Measurements from ENCODE around the gene ZNF444.

ZNF444 gene

DNA sequence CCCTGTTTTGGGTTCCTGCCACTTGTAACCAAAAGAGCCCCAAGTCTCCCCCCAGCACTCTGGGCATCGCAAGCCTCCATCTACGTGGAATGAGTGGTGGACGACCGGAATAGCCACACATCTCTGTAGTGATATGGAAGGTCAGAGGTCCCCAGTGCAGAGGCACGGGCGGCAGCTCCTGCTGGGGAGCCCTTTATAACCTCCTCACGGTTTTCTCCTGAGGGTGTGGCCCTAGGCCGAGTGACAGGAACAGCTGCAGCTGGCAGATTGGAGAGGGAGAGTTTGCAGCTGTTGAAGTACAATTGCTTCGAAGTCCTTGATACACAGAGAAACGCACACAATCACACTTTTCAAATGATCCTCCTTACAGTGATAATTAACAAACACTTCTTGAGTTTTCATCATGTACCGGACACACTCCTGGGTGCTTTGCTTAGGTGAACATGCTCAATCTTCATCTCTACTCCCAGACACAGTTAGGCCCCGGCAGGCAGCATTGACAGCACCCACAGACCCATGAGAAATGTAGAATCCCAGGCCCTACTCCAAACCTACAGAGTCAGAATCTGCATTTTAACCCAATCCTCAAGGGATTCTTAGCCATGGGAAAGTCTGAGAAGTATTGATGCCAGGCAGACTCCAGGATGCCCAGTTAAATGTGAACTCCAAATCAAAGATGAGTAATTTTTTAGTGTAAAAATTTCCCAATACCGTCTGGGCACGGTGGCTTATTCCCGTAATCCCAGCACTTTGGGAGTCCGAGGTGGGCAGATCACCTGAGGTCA is 15.1 kb upstream of the ZNF444 start:
- ATAC-seq (no peak), DNase-seq (no peak)
- Mint-ChIP-seq H3K4me1 (peaks cover 8% of the 10 kb centered on the region), H3K4me3 (no peak overlapping the region), H3K36me3 (ENCODE audit: low read depth) (no peaks in the 10 kb centered on the region), H3K9me3 (no peaks in the 10 kb centered on the region), H3K27ac (no peak overlapping the region), H3K27me3 (no peaks in the 10 kb centered on the region)

DNA sequence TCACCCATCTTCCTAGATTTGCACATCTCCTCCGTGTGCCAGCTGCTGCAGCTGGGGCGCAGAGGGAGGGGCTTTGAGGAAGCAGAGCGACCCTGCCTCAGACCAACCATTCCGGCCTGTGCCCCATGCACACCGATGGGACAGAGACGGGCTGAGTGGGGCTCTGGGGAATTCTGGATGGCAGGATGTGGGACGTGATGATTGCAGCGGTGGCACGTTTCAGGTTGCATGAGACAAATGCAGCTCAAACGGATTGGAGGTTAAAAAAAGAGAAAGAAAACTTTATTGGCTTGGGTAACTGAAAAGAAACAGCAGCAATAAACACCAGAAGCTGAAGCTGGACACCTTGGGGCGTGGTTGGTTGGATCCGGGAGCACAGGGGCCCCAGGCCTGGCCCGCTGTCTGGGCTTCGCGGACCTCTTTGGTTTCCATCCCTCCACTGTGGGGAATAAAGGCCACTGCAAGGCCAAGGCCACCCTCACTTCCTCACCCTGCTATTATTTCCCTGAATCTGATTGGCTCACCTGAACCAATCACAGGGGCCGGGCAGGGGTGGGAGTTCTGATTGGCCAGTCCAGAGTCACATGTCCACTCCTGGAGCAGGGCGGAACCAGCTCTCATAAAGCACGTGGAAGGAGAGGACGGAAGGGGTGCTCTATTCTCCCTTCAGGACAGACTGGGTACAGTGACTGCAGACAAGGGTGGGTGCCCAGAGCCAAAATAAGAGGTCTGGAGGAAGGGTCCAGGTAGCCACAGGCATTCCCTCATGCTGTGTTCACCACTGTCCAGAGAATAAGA is 13.9 kb upstream of the ZNF444 start:
- Mint-ChIP-seq H3K27ac (no peak overlapping the region), H3K27me3 (no peaks in the 10 kb centered on the region), H3K4me3 (no peak overlapping the region), H3K9me3 (no peaks in the 10 kb centered on the region), H3K36me3 (ENCODE audit: low read depth) (no peaks in the 10 kb centered on the region), H3K4me1 (peaks cover 2% of the 10 kb centered on the region)
- DNase-seq (no peak), ATAC-seq (no peak)

DNA sequence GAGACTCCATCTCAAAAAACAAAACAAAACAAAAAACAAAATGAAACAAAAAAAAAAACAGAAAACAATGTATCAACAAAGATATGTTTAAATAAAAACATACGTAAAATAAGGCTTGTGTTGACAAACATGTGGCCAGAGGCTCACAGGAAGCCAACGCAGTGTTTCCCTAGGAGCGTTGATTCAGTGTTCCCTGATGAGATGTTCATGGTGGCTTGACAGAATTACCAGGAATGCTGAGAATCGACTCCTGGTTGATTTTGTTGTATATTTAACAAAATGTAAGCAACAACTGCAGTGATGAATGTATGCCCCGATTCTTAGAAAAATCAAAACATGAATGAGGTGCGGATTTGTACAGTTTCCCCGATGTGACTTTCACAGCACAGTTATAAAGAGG is 11.1 kb upstream of the ZNF444 start:
- no peak for ATAC-seq
- no peaks in the 10 kb centered on the region for H3K27me3 Mint-ChIP-seq
- peaks cover 3% of the 10 kb centered on the region for H3K4me1 Mint-ChIP-seq
- H3K27ac Mint-ChIP-seq, result no peak overlapping the region
- no peak for DNase-seq
- H3K36me3 Mint-ChIP-seq (ENCODE audit: low read depth), result no peaks in the 10 kb centered on the region
- H3K4me3 Mint-ChIP-seq, result no peak overlapping the region
- H3K9me3 Mint-ChIP-seq, result no peaks in the 10 kb centered on the region

DNA sequence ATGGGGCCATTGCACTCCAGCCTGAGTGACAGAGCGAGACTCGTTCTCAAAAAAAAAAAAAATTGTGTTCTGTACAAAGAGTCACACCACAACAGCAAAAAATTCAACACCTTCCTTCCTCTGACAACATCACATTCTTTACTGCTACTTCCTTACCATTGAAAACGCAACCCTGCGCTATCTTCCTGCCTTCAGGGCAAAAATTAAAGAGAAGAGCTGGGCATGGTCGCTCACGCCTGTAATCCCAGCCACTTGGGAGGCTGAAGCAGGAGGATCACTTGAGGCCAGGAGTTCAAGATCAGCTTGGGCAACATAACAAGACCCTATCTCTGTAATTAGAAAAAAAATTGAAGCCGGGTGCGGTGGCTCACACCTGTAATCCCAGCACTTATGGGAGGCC is 9.4 kb upstream of the ZNF444 start:
- ATAC-seq (no peak), DNase-seq (no peak)
- Mint-ChIP-seq H3K4me1 (peaks cover 3% of the 10 kb centered on the region), H3K36me3 (ENCODE audit: low read depth) (no peaks in the 10 kb centered on the region), H3K4me3 (no peak overlapping the region), H3K27ac (peak overlapping the region; percentile 13), H3K9me3 (no peaks in the 10 kb centered on the region), H3K27me3 (no peaks in the 10 kb centered on the region)

DNA sequence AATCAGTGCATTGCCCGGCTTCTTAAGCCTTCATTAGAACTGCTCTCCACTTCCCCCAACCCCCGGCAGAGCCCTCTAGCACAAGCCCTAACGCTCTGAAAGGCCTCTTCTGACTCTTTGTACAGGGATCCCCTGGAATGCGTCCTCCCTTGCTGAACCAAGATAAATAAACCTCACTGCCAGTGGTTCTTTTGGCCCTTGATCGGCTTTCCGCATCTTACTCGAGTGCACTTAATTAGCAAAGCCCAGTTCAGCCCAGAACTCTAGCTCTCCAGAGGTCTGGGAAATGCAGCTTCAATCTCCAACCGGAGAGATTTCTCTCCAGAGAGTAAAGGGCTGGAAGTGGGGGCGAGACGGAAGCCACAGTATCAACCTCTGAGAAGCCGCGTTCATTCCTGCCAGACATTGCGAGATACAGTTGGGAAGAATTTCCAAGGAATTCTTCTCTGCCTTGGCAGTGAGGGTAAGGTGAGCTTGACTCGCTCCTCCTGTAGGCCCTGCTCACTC is 8.7 kb upstream of the ZNF444 start:
- DNase-seq, result no peak
- H3K9me3 Mint-ChIP-seq, result no peaks in the 10 kb centered on the region
- no peak overlapping the region for H3K27ac Mint-ChIP-seq
- no peak overlapping the region for H3K4me3 Mint-ChIP-seq
- H3K27me3 Mint-ChIP-seq, result no peaks in the 10 kb centered on the region
- no peak for ATAC-seq
- peaks cover 3% of the 10 kb centered on the region for H3K4me1 Mint-ChIP-seq
- no peaks in the 10 kb centered on the region for H3K36me3 Mint-ChIP-seq (ENCODE audit: low read depth)

DNA sequence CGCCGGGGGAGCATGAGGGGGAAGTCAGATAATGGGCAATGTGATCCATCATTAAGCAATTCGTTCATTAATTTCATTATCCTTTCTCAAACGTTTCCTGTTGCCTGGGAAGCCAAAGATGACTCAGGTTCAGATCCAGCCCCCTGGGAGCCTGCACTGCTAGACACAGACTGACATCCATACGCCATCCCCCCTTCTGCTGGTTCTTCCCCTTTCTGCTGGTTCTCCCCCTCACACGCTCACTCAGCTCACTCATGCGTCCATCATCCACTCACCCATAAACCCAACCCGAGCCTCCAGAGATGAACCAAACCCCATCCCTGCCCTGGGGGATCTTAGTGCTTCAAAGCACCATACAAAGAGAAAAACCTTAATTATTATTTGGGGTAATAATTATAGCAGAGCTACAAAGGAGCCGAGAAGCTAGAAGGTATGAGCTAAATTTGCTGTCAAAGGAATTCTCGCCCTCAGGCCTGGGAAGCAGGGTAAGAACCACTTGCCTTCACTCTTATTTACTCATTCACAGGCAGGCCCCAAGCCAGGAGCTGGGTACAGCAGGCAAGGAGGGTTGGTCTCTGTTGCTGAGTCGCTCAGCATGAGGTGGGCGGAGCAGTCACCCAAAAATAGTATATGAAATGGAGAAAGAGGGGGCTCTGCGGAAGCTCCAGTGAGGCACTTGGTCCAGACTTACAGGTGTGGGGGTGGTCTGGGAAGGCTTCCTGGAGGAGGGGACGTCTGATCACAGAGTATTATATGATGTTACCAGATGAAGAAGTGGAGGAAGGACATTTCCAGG is 7.0 kb upstream of the ZNF444 start:
- DNase-seq, result no peak
- Mint-ChIP-seq H3K27ac (no peak overlapping the region), H3K36me3 (ENCODE audit: low read depth) (no peaks in the 10 kb centered on the region), H3K4me1 (peaks cover 3% of the 10 kb centered on the region), H3K27me3 (no peaks in the 10 kb centered on the region), H3K9me3 (no peaks in the 10 kb centered on the region), H3K4me3 (no peak overlapping the region)
- peak; percentile 33 for ATAC-seq

DNA sequence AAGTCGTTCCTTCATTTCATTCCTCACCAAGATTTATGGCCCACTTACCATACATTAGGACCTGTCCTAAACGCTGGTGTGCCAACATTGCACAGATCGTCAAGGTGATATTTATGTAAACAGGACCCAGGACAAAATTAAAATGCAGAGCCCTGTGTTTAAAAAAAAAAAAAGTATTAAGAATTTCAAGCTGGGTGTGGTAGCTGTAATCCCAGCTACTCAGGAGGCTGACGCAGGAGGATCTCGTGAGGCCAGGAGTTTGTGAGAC is 6.5 kb upstream of the ZNF444 start:
- H3K4me1 Mint-ChIP-seq, result peaks cover 6% of the 10 kb centered on the region
- ATAC-seq, result no peak
- no peaks in the 10 kb centered on the region for H3K27me3 Mint-ChIP-seq
- no peak overlapping the region for H3K27ac Mint-ChIP-seq
- no peak for DNase-seq
- no peaks in the 10 kb centered on the region for H3K9me3 Mint-ChIP-seq
- H3K4me3 Mint-ChIP-seq, result no peak overlapping the region
- no peaks in the 10 kb centered on the region for H3K36me3 Mint-ChIP-seq (ENCODE audit: low read depth)

DNA sequence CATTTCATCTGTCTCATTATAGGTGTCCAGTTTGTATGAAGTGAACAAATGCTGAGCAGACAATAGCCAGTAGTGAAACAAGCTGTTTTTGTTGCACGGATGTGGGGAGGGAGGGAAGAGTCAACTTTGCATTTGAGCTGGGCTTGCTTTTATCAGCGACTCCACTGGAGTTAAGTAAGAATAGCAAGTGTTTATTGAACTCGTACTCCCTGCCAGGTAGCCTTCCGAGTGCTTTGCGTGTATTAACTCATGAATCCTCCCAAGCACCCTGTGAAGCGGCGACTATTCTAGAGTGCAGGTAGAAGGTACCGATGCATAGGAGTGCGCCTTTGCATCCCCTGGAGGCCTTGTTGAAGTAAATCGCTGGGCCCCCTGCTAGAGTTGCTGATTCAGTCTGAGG is 4.7 kb upstream of the ZNF444 start:
- no peaks in the 10 kb centered on the region for H3K9me3 Mint-ChIP-seq
- no peak overlapping the region for H3K27ac Mint-ChIP-seq
- DNase-seq, result no peak
- ATAC-seq, result no peak
- H3K4me1 Mint-ChIP-seq, result peaks cover 19% of the 10 kb centered on the region
- no peak overlapping the region for H3K4me3 Mint-ChIP-seq
- H3K27me3 Mint-ChIP-seq, result no peaks in the 10 kb centered on the region
- no peaks in the 10 kb centered on the region for H3K36me3 Mint-ChIP-seq (ENCODE audit: low read depth)

DNA sequence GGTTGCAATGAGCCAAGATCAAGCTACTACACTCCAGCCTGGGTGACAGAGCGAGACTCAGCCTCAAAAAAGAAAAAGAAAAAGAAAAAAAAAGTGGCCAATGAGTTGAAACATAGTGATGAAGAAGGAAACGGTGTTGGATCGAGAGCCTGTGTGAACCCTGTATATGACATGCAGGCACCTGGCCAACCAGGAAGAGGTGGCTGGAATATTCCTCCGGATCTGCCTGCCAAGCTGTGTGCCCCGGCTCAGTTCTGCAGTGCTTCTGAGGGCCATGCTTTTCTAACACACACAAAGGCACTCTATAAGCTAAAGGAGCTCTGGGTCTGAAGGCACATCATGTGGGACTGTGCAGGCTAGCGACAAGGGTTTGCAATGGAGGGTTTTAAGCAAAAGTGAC is 3.7 kb upstream of the ZNF444 start:
- Mint-ChIP-seq H3K4me3 (no peak overlapping the region), H3K27ac (no peak overlapping the region)
- no peak for DNase-seq

DNA sequence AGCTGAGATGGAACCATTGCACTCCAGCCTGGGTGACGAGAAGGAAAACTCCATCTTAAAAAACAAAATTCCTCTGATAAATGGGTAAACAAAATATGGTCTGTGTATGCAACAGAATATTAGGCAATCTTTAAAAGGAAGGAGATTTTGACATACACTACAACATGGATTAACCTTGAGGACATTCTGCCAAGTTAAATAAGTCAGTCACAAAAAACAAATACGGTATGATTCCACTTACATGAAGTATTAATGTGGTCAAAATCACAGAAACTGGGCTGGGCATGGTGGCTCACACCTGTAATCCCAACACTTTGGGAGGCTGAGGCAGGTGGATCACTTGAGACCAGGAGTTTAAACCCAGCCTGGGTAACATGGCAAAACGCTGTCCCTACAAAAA is 3.0 kb upstream of the ZNF444 start:
- no peak for ATAC-seq
- DNase-seq, result no peak
- no peaks in the 10 kb centered on the region for H3K27me3 Mint-ChIP-seq
- H3K4me1 Mint-ChIP-seq, result peaks cover 30% of the 10 kb centered on the region
- H3K4me3 Mint-ChIP-seq, result no peak overlapping the region
- H3K9me3 Mint-ChIP-seq, result no peaks in the 10 kb centered on the region
- H3K36me3 Mint-ChIP-seq (ENCODE audit: low read depth), result no peaks in the 10 kb centered on the region
- H3K27ac Mint-ChIP-seq, result no peak overlapping the region

More for the DNA sequence above, 3.7 kb upstream of the ZNF444 start:
- peaks cover 26% of the 10 kb centered on the region for H3K4me1 Mint-ChIP-seq
- H3K9me3 Mint-ChIP-seq, result no peaks in the 10 kb centered on the region
- ATAC-seq, result no peak
- H3K27me3 Mint-ChIP-seq, result no peaks in the 10 kb centered on the region
- H3K36me3 Mint-ChIP-seq (ENCODE audit: low read depth), result no peaks in the 10 kb centered on the region

DNA sequence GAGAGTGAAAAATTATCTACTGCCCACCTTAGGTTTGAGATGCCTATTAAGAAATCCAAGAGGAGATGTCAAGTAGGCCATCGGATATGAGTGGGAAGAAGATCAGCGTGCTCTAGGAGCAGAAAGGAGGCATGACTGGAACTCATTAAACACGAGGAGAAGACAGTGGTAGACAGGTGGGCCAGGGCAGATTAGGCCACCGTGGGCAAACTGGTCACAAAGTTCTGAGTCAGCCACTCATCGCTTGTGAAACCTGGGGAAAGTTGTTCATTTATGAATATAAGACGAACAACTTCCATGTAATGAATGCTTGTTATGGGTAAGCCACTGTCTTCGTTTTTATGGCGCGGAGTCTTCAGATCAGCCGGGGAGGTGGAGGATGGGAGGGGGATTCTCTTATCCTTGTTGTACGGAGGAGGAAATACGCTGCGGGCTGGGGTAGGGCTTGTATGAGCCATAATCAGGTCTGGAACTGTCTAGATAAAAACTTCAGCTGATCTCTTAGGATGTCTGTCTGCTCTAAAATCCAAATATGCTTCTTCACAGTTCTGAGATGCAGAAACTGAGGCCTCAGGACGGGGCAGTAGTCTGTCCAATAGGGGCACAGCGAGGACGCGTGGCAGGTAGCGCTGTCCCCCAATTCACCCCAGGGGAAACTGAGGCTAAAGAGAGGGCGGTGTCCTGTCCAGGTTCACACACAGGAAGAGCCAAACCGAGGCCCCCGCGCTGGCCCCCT is 1.1 kb upstream of the ZNF444 start:
- H3K27ac Mint-ChIP-seq, result peak overlapping the region; percentile 98
- H3K36me3 Mint-ChIP-seq (ENCODE audit: low read depth), result no peaks in the 10 kb centered on the region

DNA sequence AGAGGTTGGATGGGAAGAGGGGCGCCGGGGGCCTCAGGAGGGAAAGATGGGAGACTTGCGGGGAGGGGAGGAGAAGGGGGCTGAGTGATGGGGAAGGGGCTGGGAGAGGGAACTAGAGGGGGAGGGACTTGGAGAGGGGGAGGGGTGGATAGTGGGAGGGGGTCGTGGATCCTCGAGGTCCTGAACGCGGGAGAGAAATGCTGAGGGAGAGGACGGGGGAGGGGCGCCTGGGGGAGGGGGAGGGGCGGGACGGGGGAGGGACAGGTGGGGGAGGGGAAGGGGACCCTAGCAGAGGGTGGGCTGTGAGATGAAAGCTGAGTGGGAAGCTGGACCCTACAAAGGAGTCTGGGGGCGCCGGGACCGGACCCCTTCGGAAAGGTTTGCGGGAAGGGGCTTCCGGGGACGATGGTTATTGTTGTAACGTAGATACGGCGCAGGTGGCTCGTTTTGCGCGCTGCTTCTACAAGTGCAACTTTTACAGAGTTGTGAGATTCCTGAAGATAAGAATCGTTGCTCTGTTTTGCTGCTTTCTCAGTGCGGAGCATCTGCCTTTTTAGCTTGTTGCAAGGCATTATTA is 418 bp downstream of the ZNF444 start:
- Mint-ChIP-seq H3K9me3 (no peaks in the 10 kb centered on the region), H3K36me3 (ENCODE audit: low read depth) (no peaks in the 10 kb centered on the region), H3K4me3 (peak overlapping the region; percentile 90), H3K27ac (peak overlapping the region; percentile 98), H3K27me3 (no peaks in the 10 kb centered on the region), H3K4me1 (peaks cover 38% of the 10 kb centered on the region)
- no peak for DNase-seq
- no peak for ATAC-seq

More for the DNA sequence above, 1.1 kb upstream of the ZNF444 start:
- ATAC-seq, result no peak
- no peaks in the 10 kb centered on the region for H3K27me3 Mint-ChIP-seq
- peak overlapping the region; percentile 90 for H3K4me3 Mint-ChIP-seq
- H3K4me1 Mint-ChIP-seq, result peaks cover 38% of the 10 kb centered on the region
- no peak for DNase-seq
- no peaks in the 10 kb centered on the region for H3K9me3 Mint-ChIP-seq

DNA sequence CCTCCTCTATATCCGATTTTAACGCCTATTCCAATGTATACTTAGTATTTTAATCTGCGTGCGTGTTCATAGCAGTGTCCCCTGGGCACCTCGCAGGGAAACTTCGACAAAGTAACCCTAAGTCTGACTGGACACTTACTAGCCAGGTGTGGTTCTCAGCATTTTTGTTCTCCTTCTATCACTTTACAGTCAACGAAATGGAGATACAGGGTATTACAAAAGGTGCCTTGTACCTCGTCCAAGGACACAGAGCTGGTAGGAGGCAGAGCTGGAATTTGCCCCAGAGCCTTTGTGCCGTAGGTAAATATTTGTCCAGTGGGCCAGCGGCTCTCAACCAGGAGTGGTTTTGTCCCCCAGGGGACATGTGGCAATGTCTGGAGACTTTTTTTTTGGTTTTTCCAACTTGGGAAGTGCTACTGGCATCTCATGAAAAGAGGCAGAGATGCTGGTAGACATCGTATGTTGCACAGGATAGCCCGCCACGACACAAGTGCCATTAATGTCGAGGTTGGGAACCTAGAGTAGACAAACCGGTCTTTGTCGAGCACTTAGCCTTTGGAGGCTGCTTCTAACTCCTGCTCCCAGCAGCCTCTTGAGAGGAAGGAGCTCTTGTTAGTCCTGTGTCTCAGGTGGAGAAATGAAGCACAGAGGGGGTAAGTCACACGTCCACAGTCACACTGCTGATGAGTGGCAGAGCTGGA is 1.1 kb downstream of the ZNF444 start:
- H3K27ac Mint-ChIP-seq, result peak overlapping the region; percentile 22
- H3K9me3 Mint-ChIP-seq, result no peaks in the 10 kb centered on the region
- ATAC-seq (no peak), DNase-seq (no peak)
- H3K27me3 Mint-ChIP-seq, result no peaks in the 10 kb centered on the region
- peak overlapping the region; percentile 81 for H3K4me3 Mint-ChIP-seq
- H3K4me1 Mint-ChIP-seq, result peaks cover 38% of the 10 kb centered on the region
- H3K36me3 Mint-ChIP-seq (ENCODE audit: low read depth), result no peaks in the 10 kb centered on the region
